HUES64 (cell line): Measurements from ENCODE around the gene SYT17.

Source experiments
- H3K27ac ChIP-seq: 2 replicates; pipeline ENCODE4 v1.7.0; 2013; ENCODE audit warnings: low read depth, low read length, inconsistent platforms
- H3K27me3 ChIP-seq: 2 replicates; pipeline ENCODE4 v1.6.1; 2013; ENCODE audit warnings: mild to moderate bottlenecking, low read length; ENCODE audit not compliant: insufficient read depth
- H3K36me3 ChIP-seq: 2 replicates; pipeline ENCODE4 v1.6.1; 2013; ENCODE audit warnings: mild to moderate bottlenecking, low read length; ENCODE audit not compliant: insufficient read depth
- H3K4me1 ChIP-seq: 2 replicates; pipeline ENCODE4 v1.6.1; 2013; ENCODE audit warnings: mild to moderate bottlenecking, low read length, moderate library complexity; ENCODE audit not compliant: insufficient read depth
- H3K4me3 ChIP-seq: 2 replicates; pipeline ENCODE4 v1.5.1; 2013; ENCODE audit warnings: mild to moderate bottlenecking, low read length, moderate library complexity
- H3K9ac ChIP-seq: 2 replicates; pipeline ENCODE4 v1.6.1; 2013; ENCODE audit warnings: mild to moderate bottlenecking, low read depth, low read length
- H3K9me3 ChIP-seq: 2 replicates; pipeline ENCODE4 v1.6.1; 2013; ENCODE audit warnings: low read depth, low read length; ENCODE audit not compliant: insufficient read depth
- WGBS: fragments of 150-250, 120-280 bp; methylation state at CpG from one replicate; pipeline ENCODE4 v1.1.7; 2013; ENCODE audit warnings: missing lambda C conversion rate; 5-methylcytosine and 5-hydroxymethylcytosine counted together

Gene SYT17

DNA sequence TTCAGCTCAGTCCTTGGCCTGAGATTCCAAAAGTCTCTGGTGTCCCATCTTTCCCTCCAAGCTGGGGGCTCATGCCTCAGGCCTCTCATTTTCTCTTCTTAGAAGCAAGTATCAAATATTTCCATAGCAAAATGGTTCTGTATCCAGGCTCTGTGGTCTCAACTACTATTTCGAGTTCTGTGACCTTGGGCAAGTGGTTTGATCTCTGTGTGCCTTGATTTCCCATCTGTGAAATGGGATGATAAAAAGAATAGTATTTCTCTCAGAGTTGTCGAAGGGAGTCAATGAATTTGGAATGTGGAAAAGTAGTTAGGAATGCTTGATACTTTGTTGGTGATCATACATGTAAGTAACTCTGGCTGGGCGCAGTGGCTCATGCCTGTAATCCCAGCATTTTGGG is 6.4 kb downstream of the SYT17 start:
- Histone ChIP-seq H3K4me1 (0 out of 2 replicates have a peak, but pooled peaks cover 1% of the 10 kb centered on the region), H3K4me3 (no peak overlapping the region), H3K27ac (no peak overlapping the region), H3K36me3 (no peaks in the 10 kb centered on the region), H3K27me3 (peaks cover 12% of the 10 kb centered on the region), H3K9me3 (no peaks in the 10 kb centered on the region), H3K9ac (no peak overlapping the region)
- WGBS = 93% methylated on average over 3 of the region's 3 CpGs

- Histone ChIP-seq H3K36me3 (no peaks in the 10 kb centered on the region), H3K27me3 (peaks cover under 1% of the 10 kb centered on the region; the same call in 1 of the 2 replicates), H3K27ac (no peak overlapping the region), H3K9ac (no peak overlapping the region), H3K4me1 (no peaks in the 10 kb centered on the region), H3K9me3 (no peaks in the 10 kb centered on the region), H3K4me3 (no peak overlapping the region)
- WGBS = 94% methylated on average over 9 of the region's 9 CpGs
Measured at GRCh38 chr16:19175492-19176262, 7.6 kb downstream of the SYT17 start.

- H3K4me1 ChIP-seq = no peaks in the 10 kb centered on the region
- no peak overlapping the region for H3K27ac ChIP-seq
- no peaks in the 10 kb centered on the region for H3K27me3 ChIP-seq
- H3K9ac ChIP-seq = no peak overlapping the region
- no peaks in the 10 kb centered on the region for H3K36me3 ChIP-seq
- H3K9me3 ChIP-seq = no peaks in the 10 kb centered on the region
- no peak overlapping the region for H3K4me3 ChIP-seq
- 92% methylated on average over 5 of the region's 5 CpGs for WGBS
Measured at GRCh38 chr16:19177111-19177739, 9.2 kb downstream of the SYT17 start.

DNA sequence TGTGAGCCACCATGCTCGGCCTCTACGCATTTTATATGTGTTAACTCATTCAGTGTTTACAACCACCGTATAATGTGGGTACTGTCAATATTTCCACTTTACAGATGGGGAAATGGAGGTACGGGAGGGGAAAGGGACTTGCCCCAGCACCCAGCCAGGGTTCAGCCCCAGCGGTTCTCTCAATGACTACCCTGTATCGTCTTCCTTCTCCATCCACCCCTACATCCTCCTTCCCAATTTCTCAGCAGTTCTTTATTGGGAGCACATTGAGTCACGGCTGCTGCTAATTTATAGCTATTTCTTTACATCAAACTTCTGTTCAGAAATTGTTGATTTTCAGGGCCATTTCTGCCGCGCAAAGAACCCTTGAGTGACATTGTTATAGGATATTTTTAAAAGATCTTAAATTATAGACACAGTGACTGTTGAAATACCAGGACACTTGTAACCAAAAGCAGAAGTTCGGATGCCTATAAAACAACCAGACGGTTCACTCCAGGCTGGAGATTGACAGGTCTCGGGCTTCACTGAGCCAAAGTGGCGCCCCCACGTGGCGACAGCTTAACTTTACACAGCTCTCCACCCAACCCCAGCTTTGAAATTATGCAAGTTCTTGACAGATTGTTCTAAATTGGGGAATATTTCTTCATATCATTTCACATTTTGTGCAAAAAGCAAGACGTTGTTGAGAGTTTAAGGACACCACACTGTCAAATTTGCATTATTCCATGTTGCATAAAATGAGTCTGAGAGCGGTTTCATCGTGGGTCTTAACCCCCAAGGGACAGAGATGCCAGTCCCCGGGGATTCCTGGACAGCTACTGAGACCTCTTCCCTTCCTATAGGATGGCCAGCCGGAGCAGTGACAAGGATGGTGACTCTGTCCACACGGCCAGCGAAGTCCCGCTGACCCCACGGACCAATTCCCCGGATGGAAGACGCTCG is 11.8 kb downstream of the SYT17 start:
- H3K27me3 ChIP-seq = no peaks in the 10 kb centered on the region
- H3K4me3 ChIP-seq = no peak overlapping the region
- no peak overlapping the region for H3K27ac ChIP-seq
- H3K9ac ChIP-seq = no peak overlapping the region
- H3K9me3 ChIP-seq = no peaks in the 10 kb centered on the region
- no peaks in the 10 kb centered on the region for H3K4me1 ChIP-seq
- no peaks in the 10 kb centered on the region for H3K36me3 ChIP-seq
- WGBS = 71% methylated on average over 26 of the region's 27 CpGs

DNA sequence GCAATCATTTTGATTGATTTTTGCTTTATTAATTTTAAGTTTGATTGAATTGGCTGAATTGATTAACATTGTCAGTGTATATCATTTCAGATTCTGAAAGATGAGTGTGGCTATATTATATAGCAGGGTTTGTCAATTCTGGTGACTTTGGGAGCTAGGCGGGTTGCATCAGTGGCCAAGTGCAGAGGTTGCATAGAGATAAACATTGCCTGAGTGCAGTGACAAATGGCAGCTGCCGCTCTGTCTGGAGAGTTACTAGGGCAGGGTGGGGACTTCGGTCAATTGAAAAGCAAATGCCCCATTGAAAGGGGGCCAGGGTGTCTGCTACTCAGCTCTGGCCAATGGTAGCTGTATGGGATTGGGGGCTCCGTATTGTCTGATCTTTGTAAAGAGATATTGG is 12.7 kb downstream of the SYT17 start:
- Histone ChIP-seq H3K36me3 (no peaks in the 10 kb centered on the region), H3K27me3 (no peaks in the 10 kb centered on the region), H3K4me1 (no peaks in the 10 kb centered on the region; the same call in 1 of the 2 replicates), H3K27ac (no peak overlapping the region), H3K4me3 (no peak overlapping the region), H3K9ac (no peak overlapping the region), H3K9me3 (no peaks in the 10 kb centered on the region)
- 91% methylated on average over 4 of the region's 4 CpGs for WGBS

DNA sequence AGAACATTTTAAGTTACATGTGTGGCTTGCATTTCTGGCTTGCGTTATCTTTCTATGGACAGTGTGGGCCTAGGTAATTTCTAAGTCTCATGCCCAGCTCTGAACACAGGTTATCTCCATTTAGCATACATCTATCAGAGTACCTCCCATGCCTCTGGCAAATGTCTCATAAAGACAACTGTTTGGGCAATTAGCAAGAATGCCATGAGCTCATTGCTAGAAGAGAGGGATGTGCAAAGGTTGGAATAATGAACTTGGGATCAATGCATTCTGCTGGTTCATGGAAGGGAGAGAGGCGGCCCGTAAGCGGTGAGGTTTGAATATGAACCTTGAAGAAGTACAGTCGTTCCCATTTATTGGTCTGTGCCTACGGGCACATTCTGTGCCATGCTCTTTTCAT is 14.4 kb downstream of the SYT17 start:
- no peaks in the 10 kb centered on the region for H3K9me3 ChIP-seq
- no peaks in the 10 kb centered on the region for H3K27me3 ChIP-seq
- H3K4me3 ChIP-seq = no peak overlapping the region
- no peak overlapping the region for H3K9ac ChIP-seq
- H3K4me1 ChIP-seq = no peaks in the 10 kb centered on the region; the same call in 1 of the 2 replicates
- no peaks in the 10 kb centered on the region for H3K36me3 ChIP-seq
- no peak overlapping the region for H3K27ac ChIP-seq
- WGBS = 95% methylated on average over 6 of the region's 6 CpGs

GRCh38 chr16:19183187-19183586 is 15.1 kb downstream of the SYT17 start:
- H3K9ac ChIP-seq = no peak overlapping the region
- H3K27ac ChIP-seq = no peak overlapping the region
- no peaks in the 10 kb centered on the region for H3K27me3 ChIP-seq
- H3K4me1 ChIP-seq = no peaks in the 10 kb centered on the region; the same call in 1 of the 2 replicates
- no peaks in the 10 kb centered on the region for H3K9me3 ChIP-seq
- 89% methylated on average over 6 of the region's 6 CpGs for WGBS
- no peak overlapping the region for H3K4me3 ChIP-seq
- no peaks in the 10 kb centered on the region for H3K36me3 ChIP-seq

GRCh38 chr16:19184823-19185509 is 16.9 kb downstream of the SYT17 start:
- no peak overlapping the region for H3K4me3 ChIP-seq
- no peaks in the 10 kb centered on the region for H3K9me3 ChIP-seq
- no peaks in the 10 kb centered on the region for H3K27me3 ChIP-seq
- H3K27ac ChIP-seq = no peak overlapping the region
- no peak overlapping the region for H3K9ac ChIP-seq
- 70% methylated on average over 7 of the region's 9 CpGs for WGBS
- H3K36me3 ChIP-seq = no peaks in the 10 kb centered on the region
- no peaks in the 10 kb centered on the region; the same call in 1 of the 2 replicates for H3K4me1 ChIP-seq

- Histone ChIP-seq H3K9ac (no peak overlapping the region), H3K36me3 (no peaks in the 10 kb centered on the region), H3K4me3 (no peak overlapping the region), H3K27ac (no peak overlapping the region), H3K27me3 (no peaks in the 10 kb centered on the region), H3K4me1 (no peaks in the 10 kb centered on the region; the same call in 1 of the 2 replicates), H3K9me3 (no peaks in the 10 kb centered on the region)
- 94% methylated on average over 8 of the region's 8 CpGs for WGBS
Measured at GRCh38 chr16:19185510-19185851, 17.4 kb downstream of the SYT17 start.

- Histone ChIP-seq H3K27me3 (no peaks in the 10 kb centered on the region), H3K36me3 (no peaks in the 10 kb centered on the region), H3K9me3 (no peaks in the 10 kb centered on the region), H3K27ac (no peak overlapping the region), H3K9ac (no peak overlapping the region), H3K4me1 (no peaks in the 10 kb centered on the region; the same call in 1 of the 2 replicates), H3K4me3 (no peak overlapping the region)
- WGBS = over 99% methylated on average over 6 of the region's 6 CpGs
Measured at GRCh38 chr16:19186408-19186807, 18.4 kb downstream of the SYT17 start.
